ENCODE results near the gene SHISAL1.

The SHISAL1 gene

GRCh38 chr22:44210722-44211121, 102.0 kb downstream of the SHISAL1 start:
- H3K27ac ChIP-seq, result no peak overlapping the region
- no peak for TF ChIP-seq ZFX (IDR thresholded peaks at IDR 0.05; ENCODE audit: borderline replicate concordance)
- TF ChIP-seq, protein P1, sequence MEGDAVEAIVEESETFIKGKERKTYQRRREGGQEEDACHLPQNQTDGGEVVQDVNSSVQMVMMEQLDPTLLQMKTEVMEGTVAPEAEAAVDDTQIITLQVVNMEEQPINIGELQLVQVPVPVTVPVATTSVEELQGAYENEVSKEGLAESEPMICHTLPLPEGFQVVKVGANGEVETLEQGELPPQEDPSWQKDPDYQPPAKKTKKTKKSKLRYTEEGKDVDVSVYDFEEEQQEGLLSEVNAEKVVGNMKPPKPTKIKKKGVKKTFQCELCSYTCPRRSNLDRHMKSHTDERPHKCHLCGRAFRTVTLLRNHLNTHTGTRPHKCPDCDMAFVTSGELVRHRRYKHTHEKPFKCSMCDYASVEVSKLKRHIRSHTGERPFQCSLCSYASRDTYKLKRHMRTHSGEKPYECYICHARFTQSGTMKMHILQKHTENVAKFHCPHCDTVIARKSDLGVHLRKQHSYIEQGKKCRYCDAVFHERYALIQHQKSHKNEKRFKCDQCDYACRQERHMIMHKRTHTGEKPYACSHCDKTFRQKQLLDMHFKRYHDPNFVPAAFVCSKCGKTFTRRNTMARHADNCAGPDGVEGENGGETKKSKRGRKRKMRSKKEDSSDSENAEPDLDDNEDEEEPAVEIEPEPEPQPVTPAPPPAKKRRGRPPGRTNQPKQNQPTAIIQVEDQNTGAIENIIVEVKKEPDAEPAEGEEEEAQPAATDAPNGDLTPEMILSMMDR (IDR thresholded peaks at IDR 0.05), result no peak

- no peak for TF ChIP-seq ZFX (IDR thresholded peaks at IDR 0.05; ENCODE audit: borderline replicate concordance)
- TF ChIP-seq, protein P1 (IDR thresholded peaks at IDR 0.05), result no peak
Observed at GRCh38 chr22:44209343-44209742, 103.4 kb downstream of the SHISAL1 start.

GRCh38 chr22:44207981-44208317, 104.8 kb downstream of the SHISAL1 start:
- no peak overlapping the region for H3K27ac ChIP-seq
- no peak for TF ChIP-seq ZFX (IDR thresholded peaks at IDR 0.05; ENCODE audit: borderline replicate concordance)
- TF ChIP-seq, protein P1 (IDR thresholded peaks at IDR 0.05), result no peak

More at GRCh38 chr22:44209343-44209742, 103.4 kb downstream of the SHISAL1 start:
- H3K27ac ChIP-seq, result no peak overlapping the region

DNA sequence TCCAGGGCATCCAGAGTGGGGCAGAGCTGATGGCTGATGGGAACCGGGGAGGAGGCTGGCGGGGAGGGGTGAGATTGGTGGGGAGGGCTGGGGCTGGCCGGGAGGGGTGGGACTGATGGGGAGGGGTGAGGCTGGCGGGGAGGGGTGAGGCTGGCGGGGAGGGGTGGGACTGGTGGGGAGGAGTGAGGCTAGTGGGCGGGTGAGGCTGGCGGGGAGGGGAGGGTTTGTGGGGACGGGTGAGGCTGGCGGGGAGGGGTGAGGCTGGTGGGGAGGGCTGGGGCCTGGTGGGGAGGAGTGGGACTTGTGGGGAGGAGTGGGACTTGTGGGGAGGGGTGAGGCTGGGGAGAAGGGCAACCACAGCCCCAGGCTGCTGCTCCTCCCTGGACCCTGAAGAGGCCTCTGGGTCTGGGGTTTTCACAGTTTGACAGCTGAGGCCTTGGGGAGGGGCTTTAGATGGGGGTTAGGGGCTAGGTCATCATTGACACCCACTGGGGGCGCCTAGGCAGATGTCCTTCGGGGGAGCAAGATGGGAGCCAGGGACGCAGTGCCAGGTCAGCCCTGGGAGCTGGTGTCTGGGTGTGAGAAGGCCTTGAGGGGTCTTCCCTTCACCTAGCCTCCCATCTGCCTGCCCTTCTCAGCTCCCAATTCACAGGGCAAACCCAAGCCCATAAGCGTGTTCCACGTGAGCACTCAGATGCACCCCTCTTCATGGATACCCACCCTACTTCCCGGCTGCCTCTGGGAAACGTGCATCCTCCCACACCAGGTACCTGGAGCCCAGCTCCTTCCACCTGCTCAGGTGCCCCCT, 105.4 kb downstream of the SHISAL1 start:
- TF ChIP-seq, protein P1 (IDR thresholded peaks at IDR 0.05), result no peak
- no peak for TF ChIP-seq ZFX (IDR thresholded peaks at IDR 0.05; ENCODE audit: borderline replicate concordance)
- H3K27ac ChIP-seq, result no peak overlapping the region

- TF ChIP-seq, protein P1 (IDR thresholded peaks at IDR 0.05), result no peak
- TF ChIP-seq ZFX (IDR thresholded peaks at IDR 0.05; ENCODE audit: borderline replicate concordance), result no peak
- H3K27ac ChIP-seq, result no peak overlapping the region
Observed at GRCh38 chr22:44206696-44207095, 106.1 kb downstream of the SHISAL1 start.

DNA sequence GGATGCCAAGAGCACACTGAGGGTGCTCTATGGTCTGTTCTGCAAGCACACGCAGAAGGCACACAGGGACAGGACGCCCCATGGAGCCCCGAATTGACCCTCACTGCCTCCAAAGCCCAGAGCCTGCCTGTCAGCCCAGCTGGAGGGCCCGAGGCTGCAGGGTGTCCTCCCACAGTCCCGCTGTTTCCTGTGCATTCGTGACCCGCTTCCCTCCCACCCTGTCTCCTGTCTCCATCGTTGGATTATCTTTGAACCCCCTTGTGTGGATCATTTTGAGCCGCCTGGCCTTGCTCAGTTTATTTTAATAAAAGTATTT, 106.5 kb downstream of the SHISAL1 start:
- no peak overlapping the region for H3K27ac ChIP-seq
- TF ChIP-seq, protein P1 (IDR thresholded peaks at IDR 0.05), result no peak
- TF ChIP-seq ZFX (IDR thresholded peaks at IDR 0.05; ENCODE audit: borderline replicate concordance), result no peak

DNA sequence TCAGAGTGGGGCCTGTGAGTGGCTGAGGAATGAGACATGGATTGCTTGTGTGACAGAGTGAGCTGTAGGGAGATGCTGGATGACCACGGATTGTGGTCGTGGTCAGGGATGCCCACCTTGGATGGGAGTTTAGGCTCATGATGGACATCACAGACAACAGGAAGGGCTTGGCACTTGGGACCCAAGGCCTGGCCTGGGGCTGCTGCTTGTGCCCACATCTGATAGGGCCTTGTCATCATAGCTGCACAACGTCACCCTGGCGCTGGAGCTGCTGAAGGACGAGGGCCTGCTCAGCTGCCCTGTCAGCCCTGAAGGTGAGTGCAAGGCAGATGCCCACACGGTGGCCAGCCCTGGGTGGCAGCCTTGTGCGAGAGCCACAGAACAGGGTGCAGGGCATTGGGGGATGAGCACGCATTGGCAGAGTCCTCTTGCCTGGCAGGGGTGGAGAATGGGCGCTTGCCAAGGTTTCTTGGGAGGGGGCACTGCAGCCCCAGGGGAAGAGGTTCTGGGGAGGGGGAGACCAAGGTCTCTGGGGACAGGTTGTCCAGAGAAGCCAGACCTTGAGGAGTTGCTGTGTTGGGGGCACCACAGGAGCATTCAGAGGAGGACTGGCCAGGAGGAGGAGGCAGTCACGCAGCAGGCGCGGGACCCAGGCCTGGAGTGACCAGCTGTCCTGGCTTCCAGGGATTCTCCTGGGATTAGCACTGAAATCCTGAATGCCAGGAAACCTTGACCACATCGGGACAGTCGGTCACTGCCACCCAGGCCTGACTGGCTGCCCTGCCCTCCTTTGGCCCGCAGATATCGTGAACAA, 107.0 kb downstream of the SHISAL1 start:
- no peak overlapping the region for H3K27ac ChIP-seq
- TF ChIP-seq ZFX (IDR thresholded peaks at IDR 0.05; ENCODE audit: borderline replicate concordance), result no peak
- TF ChIP-seq, protein P1 (IDR thresholded peaks at IDR 0.05), result no peak

All from 22Rv1 (cell line).